RWPE1 (cell line): ENCODE data around the gene P2RY6.

ENCODE experiments used
- CTCF ChIA-PET: fragments of 350-600 bp; sonication (Branson Sonifier 250); formaldehyde crosslinking; extraction: SDS; loops from one replicate; lab custom pipeline; 2021; lab: Yijun Ruan, JAX
- POLR2A ChIA-PET: fragments of 400-600 bp; formaldehyde crosslinking; extraction: SDS; loops from one replicate; lab custom pipeline; 2020; ENCODE audit warnings: antibody characterized with exemption; ENCODE audit not compliant: low non-redundant PET; lab: Yijun Ruan, JAX
- DNase-seq: peaks from one replicate; pipeline ENCODE4 v3.0.0; 2012; ENCODE audit warnings: low spot score
- H3K27ac ChIP-seq: fragments of 450-650 bp; 2 replicates; pipeline ENCODE4 v1.5.1; 2017
- TF ChIP-seq, protein P1 (sequence below): fragments of 450-650 bp; conservative IDR thresholded peaks from 2 replicates; pipeline ENCODE4 v1.5.1; 2017; ENCODE audit warnings: low read depth, mild to moderate bottlenecking

The P2RY6 gene

DNA sequence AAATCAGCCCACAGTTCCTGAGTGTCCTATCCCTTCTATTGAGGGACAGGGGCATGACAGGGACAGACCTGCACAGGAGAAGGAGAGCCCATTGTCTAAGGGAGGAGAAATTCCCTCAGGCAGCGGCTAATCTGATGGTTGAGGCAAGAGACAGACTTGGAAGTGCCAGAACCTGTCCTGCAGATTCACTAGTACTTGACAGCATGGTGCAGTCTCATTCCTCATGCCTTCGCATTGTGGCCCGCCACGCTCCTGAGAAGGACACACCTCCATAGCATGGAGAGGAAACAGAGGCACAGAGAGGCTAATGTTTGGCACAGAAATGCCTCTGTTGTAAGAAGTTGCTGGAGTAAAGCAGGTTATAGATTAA lies 3.2 kb downstream of the P2RY6 start:
- ChIA-PET CTCF (interaction anchor here (0.6 to 0.9 kb wide), 2 partner anchors 14 kb away, joined by 4 to 5 read pairs; no protein-coding TSS in a partner anchor), POLR2A (no interaction called here)
- TF ChIP-seq, protein P1, sequence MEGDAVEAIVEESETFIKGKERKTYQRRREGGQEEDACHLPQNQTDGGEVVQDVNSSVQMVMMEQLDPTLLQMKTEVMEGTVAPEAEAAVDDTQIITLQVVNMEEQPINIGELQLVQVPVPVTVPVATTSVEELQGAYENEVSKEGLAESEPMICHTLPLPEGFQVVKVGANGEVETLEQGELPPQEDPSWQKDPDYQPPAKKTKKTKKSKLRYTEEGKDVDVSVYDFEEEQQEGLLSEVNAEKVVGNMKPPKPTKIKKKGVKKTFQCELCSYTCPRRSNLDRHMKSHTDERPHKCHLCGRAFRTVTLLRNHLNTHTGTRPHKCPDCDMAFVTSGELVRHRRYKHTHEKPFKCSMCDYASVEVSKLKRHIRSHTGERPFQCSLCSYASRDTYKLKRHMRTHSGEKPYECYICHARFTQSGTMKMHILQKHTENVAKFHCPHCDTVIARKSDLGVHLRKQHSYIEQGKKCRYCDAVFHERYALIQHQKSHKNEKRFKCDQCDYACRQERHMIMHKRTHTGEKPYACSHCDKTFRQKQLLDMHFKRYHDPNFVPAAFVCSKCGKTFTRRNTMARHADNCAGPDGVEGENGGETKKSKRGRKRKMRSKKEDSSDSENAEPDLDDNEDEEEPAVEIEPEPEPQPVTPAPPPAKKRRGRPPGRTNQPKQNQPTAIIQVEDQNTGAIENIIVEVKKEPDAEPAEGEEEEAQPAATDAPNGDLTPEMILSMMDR = no peak

DNA sequence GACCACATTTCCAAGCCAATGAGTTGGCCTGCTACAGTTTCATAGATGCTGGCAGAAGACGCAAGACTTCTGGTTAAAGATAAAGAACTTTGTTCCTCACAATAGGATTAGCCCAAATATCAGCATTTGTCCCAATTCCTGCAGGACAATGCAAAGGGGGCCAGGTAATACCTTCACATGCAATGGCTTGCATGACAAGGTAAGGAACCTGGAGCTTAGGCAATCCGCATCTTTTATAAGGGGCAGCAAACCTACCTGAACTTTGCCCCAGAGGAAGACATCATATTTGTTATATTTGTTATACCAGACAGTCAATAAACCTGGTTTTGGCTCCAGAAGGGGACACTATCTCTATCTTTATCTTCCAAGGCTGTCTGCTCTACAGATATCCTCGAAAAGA lies 5.3 kb downstream of the P2RY6 start:
- CTCF ChIA-PET = no interaction called here
- TF ChIP-seq, protein P1 = no peak
- POLR2A ChIA-PET = no interaction called here
- H3K27ac ChIP-seq = no peak overlapping the region
- DNase-seq = no peak

More for the DNA sequence above, 3.2 kb downstream of the P2RY6 start:
- no peak overlapping the region for H3K27ac ChIP-seq
- DNase-seq = no peak

DNA sequence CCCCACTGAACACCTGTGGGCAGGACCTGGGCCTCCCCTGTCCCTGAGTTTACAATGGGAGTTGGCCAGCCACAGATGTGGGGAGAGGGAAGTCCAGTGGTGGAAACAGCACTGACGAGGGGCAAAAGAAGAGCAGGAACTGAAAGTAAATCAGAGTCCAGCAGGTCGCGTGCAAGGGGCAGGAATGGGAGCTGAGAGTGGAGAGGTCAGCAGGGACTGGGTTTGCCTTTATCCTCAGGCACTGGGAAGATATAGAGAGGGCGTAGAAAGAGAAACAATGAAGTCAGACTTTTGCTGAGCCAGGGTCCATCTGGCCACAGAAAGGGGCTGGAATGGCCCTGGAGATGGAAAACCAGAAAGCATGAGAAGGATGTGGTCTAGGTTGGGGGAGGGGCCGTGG lies 8.5 kb downstream of the P2RY6 start:
- DNase-seq = no peak
- TF ChIP-seq, protein P1 = no peak
- POLR2A ChIA-PET = no interaction called here
- CTCF ChIA-PET = interaction anchor here (0.6 kb wide), 1 partner anchor 33 kb away, joined by 3 read pairs; no protein-coding TSS in a partner anchor
- H3K27ac ChIP-seq = no peak overlapping the region

DNA sequence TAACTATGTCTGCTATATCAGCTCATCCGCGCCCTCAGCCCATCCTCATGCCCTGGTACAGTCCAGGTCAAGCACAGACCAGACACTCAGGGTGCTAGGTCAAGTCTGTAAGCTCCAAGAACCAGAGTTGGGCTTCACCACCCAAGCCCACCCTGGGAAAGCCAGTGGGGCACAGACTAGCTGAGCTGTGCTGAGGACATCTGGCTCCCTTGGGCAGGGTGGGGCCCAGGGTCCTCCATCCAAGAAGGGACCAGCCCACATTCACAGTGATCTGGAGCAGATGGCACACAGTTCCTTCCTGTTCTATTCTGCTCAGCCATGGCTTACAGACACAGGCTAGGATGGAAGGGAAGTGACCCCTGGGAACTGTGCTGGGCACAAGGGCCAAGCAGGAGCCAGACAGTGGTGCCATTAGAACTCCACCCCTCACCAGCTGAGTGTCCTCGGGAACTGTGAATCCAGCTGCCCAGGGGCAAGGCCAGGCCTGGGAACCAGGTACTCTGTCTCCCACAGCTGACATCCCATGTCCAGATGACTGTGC lies 9.1 kb downstream of the P2RY6 start:
- ChIA-PET CTCF (interaction anchor here (0.6 kb wide), 3 partner anchors 24 to 638 kb away, joined by 3 to 4 read pairs (median 3); no protein-coding TSS in a partner anchor), POLR2A (no interaction called here)
- DNase-seq = no peak
- H3K27ac ChIP-seq = no peak overlapping the region
- TF ChIP-seq, protein P1 = no peak

DNA sequence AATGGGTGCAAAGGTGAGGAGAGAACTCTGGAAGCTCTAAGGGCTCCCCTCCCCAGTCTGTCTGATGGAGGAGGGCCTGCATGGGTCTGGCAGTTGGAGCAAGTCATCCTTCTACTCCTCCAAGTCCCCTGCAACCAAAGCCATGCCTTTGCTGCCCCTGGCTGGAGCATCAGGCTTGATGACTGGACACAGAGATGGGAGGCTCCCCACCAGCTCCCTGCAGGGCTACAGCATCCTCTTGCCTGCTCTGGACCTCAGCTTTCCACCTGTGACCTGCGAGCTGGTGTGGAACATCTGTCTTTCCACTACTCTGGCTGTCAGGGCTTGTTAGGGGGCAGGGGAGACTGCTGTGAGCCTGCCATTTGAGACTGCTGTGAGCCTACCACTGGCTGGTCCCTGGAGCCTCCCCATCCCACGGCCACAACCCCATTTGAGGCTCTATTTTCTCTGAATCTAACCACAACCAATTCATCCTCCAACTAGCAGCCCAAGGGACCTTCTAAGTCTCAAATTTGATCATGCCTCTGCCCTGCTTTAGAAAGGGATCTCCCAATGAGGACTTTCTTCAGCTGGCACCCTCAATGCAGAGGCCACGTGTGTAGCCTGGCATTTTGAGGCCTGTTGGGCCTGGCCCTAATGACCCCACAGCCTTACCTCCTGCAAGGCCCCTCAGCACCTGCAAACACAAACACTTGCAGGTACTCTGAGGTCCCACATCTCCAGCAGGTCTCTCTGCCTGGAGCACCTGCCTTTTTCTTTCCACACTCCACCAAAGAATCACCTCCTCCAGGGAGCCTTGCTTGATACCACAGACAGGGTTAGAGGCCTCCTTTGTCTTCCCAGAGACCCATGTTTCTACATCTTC lies 9.9 kb downstream of the P2RY6 start:
- TF ChIP-seq, protein P1 = no peak
- ChIA-PET POLR2A (no interaction called here), CTCF (interaction anchor here (0.6 kb wide), 3 partner anchors 23 to 639 kb away, joined by 3 to 4 read pairs (median 3); no protein-coding TSS in a partner anchor)
- no peak for DNase-seq
- H3K27ac ChIP-seq = no peak overlapping the region

DNA sequence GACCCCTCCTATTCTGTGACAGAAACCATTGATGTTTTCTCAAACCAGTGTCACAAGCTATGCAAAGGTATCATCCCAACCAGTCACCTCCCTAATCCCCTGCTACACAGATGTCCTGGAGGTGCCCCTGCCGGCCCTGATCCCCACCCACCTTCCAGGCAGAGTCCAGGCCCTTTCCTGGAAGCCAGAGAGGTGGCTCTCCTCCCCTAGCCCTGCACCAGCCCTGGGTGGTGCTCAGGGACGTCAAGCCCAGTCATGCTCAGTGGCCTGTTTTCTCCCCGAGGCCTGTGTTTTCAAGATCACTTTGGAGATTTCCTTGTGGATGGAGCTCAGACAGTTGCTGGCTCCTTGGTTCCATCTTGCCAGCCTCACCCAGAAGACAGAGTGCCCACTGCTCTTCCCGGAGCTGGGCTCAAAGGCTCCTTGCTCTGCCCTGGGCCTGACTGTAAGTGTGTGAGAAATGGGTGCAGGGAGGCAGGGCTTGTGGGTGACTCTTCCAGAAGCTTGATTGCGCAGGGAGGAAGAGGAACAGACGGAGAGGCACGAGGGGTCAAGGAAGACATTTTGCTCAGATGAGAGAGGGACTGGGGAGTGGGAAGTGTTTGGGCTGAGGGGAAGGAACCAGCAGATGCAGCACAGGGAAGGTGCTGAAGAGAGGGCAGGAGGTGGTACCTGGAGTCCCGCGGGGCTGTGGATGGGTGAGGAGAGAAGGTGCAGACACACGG lies 11.3 kb downstream of the P2RY6 start:
- no peak for DNase-seq
- TF ChIP-seq, protein P1 = no peak
- peak overlapping the region; percentile 33 for H3K27ac ChIP-seq
- ChIA-PET POLR2A (no interaction called here), CTCF (no interaction called here)
